Vagina (tissue), 2 donors: Measurements from ENCODE around the gene DNAJC6. TPM values are rescaled to one million over a fixed set of nuclear protein-coding genes. Genes with fewer than 3 reads are reported as not detected.

Source experiments
- DNase-seq, 2 donors: peaks; one replicate each; pipeline ENCODE4 v3.0.0-alpha.2; 2017; ENCODE audit errors: extremely low spot score in 2 of 2
- H3K27ac ChIP-seq: fragments of 200-600 bp; sonication (generic); one replicate; pipeline ENCODE4 v1.5.1; 2019
- H3K27me3 ChIP-seq: fragments of 200-600 bp; sonication (generic); one replicate; pipeline ENCODE4 v1.5.1; 2019
- H3K36me3 ChIP-seq, 2 donors: fragments of 200-600 bp; sonication (generic); one replicate each; pipeline ENCODE4 v1.5.1; 2017 to 2019
- H3K4me1 ChIP-seq: fragments of 200-600 bp; sonication (generic); one replicate; pipeline ENCODE4 v1.5.1; 2019
- H3K4me3 ChIP-seq, 2 donors: fragments of 200-600 bp; sonication (generic); 1 replicate in 1 of 2; 2 replicates in 1 of 2; pipeline ENCODE4 v1.5.1; 2016 to 2019
- H3K9me3 ChIP-seq: fragments of 200-600 bp; sonication (generic); one replicate; pipeline ENCODE4 v1.5.1; 2019
- POLR2A ChIP-seq, 2 donors: fragments of 450-650 bp; IDR thresholded peaks; one replicate each; pipeline ENCODE4 v1.6.1; 2017; ENCODE audit warnings: antibody characterized with exemption in 2 of 2, mild to moderate bottlenecking in 2 of 2, moderate library complexity in 2 of 2
- POLR2AphosphoS5 ChIP-seq, 2 donors: sonication (generic); formaldehyde crosslinking; IDR thresholded peaks; one replicate each; pipeline ENCODE4 v1.9.0; 2017; ENCODE audit warnings: antibody characterized with exemption in 2 of 2, mild to moderate bottlenecking in 2 of 2, low read depth in 1 of 2; ENCODE audit not compliant: insufficient read depth in 1 of 2
- intact Hi-C: fragments of 100-400 bp; cut with DNase I; formaldehyde crosslinking; loops from one replicate; pipeline ENCODE4 v1.15.1; 2023
- total RNA-seq: library from RNA; depleted of rRNA; stranded (reverse); fragments of >200 nt; gene quantifications from one replicate; pipeline ENCODE4 v1.2.3, GENCODE V29; 2016
- TF ChIP-seq, protein P1 (sequence below), 3 experiments: fragments of 450-650 bp in 2 of 3; fragments of 200-600 bp in 1 of 3; sonication (generic) in 1 of 3; IDR thresholded peaks; one replicate each; pipeline ENCODE4 v1.5.1; 2017 to 2019; ENCODE audit warnings: antibody characterized with exemption in 3 of 3, mild to moderate bottlenecking in 2 of 3, moderate library complexity in 2 of 3

DNAJC6 gene
- total RNA-seq, 1 donor from 2014 or later = 5.6 TPM

GRCh38 chr1:65346190-65346589 is 36.8 kb downstream of the DNAJC6 start:
- TF ChIP-seq, protein P1, sequence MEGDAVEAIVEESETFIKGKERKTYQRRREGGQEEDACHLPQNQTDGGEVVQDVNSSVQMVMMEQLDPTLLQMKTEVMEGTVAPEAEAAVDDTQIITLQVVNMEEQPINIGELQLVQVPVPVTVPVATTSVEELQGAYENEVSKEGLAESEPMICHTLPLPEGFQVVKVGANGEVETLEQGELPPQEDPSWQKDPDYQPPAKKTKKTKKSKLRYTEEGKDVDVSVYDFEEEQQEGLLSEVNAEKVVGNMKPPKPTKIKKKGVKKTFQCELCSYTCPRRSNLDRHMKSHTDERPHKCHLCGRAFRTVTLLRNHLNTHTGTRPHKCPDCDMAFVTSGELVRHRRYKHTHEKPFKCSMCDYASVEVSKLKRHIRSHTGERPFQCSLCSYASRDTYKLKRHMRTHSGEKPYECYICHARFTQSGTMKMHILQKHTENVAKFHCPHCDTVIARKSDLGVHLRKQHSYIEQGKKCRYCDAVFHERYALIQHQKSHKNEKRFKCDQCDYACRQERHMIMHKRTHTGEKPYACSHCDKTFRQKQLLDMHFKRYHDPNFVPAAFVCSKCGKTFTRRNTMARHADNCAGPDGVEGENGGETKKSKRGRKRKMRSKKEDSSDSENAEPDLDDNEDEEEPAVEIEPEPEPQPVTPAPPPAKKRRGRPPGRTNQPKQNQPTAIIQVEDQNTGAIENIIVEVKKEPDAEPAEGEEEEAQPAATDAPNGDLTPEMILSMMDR (IDR thresholded peaks at IDR 0.05) = no peak
- TF ChIP-seq POLR2AphosphoS5 (IDR thresholded peaks at IDR 0.05; ENCODE audit: insufficient read depth in 1 of 2, low read depth in 1 of 2) = no peak
- no peak for TF ChIP-seq POLR2A (IDR thresholded peaks at IDR 0.05)
- Histone ChIP-seq H3K4me3 (no peak overlapping the region), H3K9me3 (no peaks in the 10 kb centered on the region), H3K36me3 (no peaks in the 10 kb centered on the region), H3K4me1 (no peaks in the 10 kb centered on the region), H3K27ac (no peak overlapping the region), H3K27me3 (no peaks in the 10 kb centered on the region)
- intact Hi-C loops = no loop called here
- no peak for DNase-seq

DNA sequence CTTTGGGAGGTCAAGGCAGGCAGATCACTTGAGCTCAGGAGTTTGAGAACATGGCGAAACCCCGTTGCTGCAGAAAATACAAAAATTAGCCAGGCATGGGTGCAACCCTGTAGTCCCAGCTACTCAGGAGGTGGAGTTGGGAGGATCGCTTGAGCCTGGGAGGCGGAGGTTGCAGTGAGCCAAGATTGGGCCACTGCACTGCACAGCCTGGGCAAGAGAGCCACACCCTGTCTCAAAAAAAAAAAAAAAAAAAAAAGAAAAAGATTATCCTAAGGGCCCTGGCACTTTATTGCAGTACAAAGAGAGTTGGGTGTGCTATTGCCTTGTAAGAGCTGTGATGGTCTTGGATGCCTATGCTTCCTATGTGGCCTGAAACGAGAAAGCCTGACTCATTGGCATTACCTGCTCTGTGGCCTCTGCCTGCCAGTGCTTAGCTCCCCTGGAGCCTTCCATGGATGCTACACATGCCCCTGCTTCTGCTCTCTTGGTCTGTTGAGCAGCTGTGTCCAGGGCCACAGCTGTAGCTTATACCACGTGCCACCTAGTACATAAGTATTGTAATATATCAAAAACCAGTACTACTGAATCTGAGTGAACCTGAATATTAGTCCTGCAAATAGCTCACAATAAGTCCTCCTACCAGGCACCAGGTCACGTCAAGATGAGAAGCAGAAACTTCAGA is 45.8 kb downstream of the DNAJC6 start:
- Histone ChIP-seq H3K27ac (no peak overlapping the region), H3K4me1 (no peaks in the 10 kb centered on the region), H3K36me3 (no peaks in the 10 kb centered on the region), H3K9me3 (no peaks in the 10 kb centered on the region), H3K4me3 (no peak overlapping the region), H3K27me3 (no peaks in the 10 kb centered on the region)
- TF ChIP-seq POLR2A (IDR thresholded peaks at IDR 0.05) = no peak
- TF ChIP-seq POLR2AphosphoS5 (IDR thresholded peaks at IDR 0.05; ENCODE audit: insufficient read depth in 1 of 2, low read depth in 1 of 2) = no peak
- TF ChIP-seq, protein P1 (IDR thresholded peaks at IDR 0.05) = no peak
- intact Hi-C loops = no loop called here
- DNase-seq = no peak

- TF ChIP-seq POLR2A (IDR thresholded peaks at IDR 0.05) = no peak
- TF ChIP-seq, protein P1 (IDR thresholded peaks at IDR 0.05) = no peak
- no peaks in the 10 kb centered on the region for H3K9me3 ChIP-seq
- H3K27me3 ChIP-seq = no peaks in the 10 kb centered on the region
- no peak overlapping the region for H3K4me3 ChIP-seq
- no peak overlapping the region for H3K27ac ChIP-seq
- DNase-seq = no peak
- no peaks in the 10 kb centered on the region for H3K36me3 ChIP-seq
- no peaks in the 10 kb centered on the region for H3K4me1 ChIP-seq
- intact Hi-C loops = no loop called here
These were observed 48.1 kb downstream of the DNAJC6 start for GRCh38 chr1:65357291-65357960.

GRCh38 chr1:65359888-65360287 is 50.5 kb downstream of the DNAJC6 start:
- Histone ChIP-seq H3K9me3 (no peaks in the 10 kb centered on the region), H3K27ac (no peak overlapping the region), H3K4me3 (no peak overlapping the region), H3K27me3 (no peaks in the 10 kb centered on the region), H3K4me1 (no peaks in the 10 kb centered on the region), H3K36me3 (no peaks in the 10 kb centered on the region)
- no peak for TF ChIP-seq POLR2AphosphoS5 (IDR thresholded peaks at IDR 0.05; ENCODE audit: insufficient read depth in 1 of 2, low read depth in 1 of 2)
- TF ChIP-seq, protein P1 (IDR thresholded peaks at IDR 0.05) = no peak
- TF ChIP-seq POLR2A (IDR thresholded peaks at IDR 0.05) = no peak
- intact Hi-C loops = no loop called here
- DNase-seq = no peak

DNA sequence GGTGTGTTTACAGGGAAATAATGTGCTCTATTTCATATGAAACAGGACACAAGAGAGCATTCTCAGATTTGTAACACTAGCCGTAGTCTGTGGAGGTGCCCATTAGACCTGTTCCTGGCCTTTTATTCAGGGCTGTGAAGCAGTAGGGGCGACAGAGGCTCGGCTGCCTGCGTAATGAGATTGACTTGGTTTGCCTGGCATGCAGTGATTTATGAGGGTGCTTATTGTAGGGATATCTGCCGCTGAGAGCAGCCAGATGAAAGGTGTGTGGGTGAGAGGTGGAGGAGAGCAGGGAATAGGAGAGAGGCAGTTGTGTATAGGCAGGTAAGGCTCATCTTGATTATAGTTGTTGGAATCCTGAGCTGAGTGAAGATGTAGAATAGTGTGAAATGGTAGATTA is 51.3 kb downstream of the DNAJC6 start:
- H3K27ac ChIP-seq = no peak overlapping the region
- no peak overlapping the region for H3K4me3 ChIP-seq
- no peaks in the 10 kb centered on the region for H3K4me1 ChIP-seq
- DNase-seq = no peak
- no peaks in the 10 kb centered on the region for H3K9me3 ChIP-seq
- TF ChIP-seq POLR2A (IDR thresholded peaks at IDR 0.05) = no peak
- TF ChIP-seq POLR2AphosphoS5 (IDR thresholded peaks at IDR 0.05; ENCODE audit: insufficient read depth in 1 of 2, low read depth in 1 of 2) = no peak
- intact Hi-C loops = no loop called here
- no peaks in the 10 kb centered on the region for H3K36me3 ChIP-seq
- H3K27me3 ChIP-seq = no peaks in the 10 kb centered on the region
